Measurements from ENCODE around the gene HMGN1. TPM values are rescaled to one million over a fixed set of nuclear protein-coding genes. Genes with fewer than 3 reads are reported as not detected.

The HMGN1 gene
- total RNA-seq, 1 experiment from 2014 or later: 516 TPM

- Histone ChIP-seq H3K79me2 (ENCODE audit: insufficient read depth, low read length) (no peaks in the 10 kb centered on the region), H4K5ac (ENCODE audit: insufficient read length, low read depth, low read length) (no peak overlapping the region), H3K56ac (ENCODE audit: insufficient read length, low read depth, low read length) (no peak overlapping the region), H2AFZ (ENCODE audit: low read length) (no peak overlapping the region), H4K91ac (ENCODE audit: insufficient read length, low read depth, low read length) (no peak overlapping the region), H3K4me2 (ENCODE audit: insufficient read depth, insufficient read length, low read length) (no peak overlapping the region), H2AK5ac (ENCODE audit: insufficient read length, low read length) (no peak overlapping the region), H2BK12ac (ENCODE audit: insufficient read length, low read depth, low read length) (no peak overlapping the region), H3K23me2 (ENCODE audit: insufficient read length, low read depth, low read length, poor library complexity, severe bottlenecking) (no peaks in the 10 kb centered on the region), H3K23ac (ENCODE audit: insufficient read length, low read depth, low read length) (no peak overlapping the region), H3K79me1 (ENCODE audit: insufficient read depth, low read depth, low read length, poor library complexity, severe bottlenecking) (no peaks in the 10 kb centered on the region), H2BK120ac (ENCODE audit: low read depth, low read length, poor library complexity, severe bottlenecking) (no peak overlapping the region), H3K9me3 (ENCODE audit: control insufficient read depth, low read depth, low read length) (no peaks in the 10 kb centered on the region), H2BK20ac (ENCODE audit: low read depth, low read length, poor library complexity, severe bottlenecking) (no peak overlapping the region), H3K4me1 (ENCODE audit: insufficient read depth, low read length) (no peaks in the 10 kb centered on the region), H3K27ac (ENCODE audit: insufficient read length, low read depth, low read length) (no peak overlapping the region), H3T11ph (ENCODE audit: low read length) (no peak overlapping the region), H3K27me3 (ENCODE audit: insufficient read depth, low read length) (no peaks in the 10 kb centered on the region), H3K18ac (ENCODE audit: insufficient read length, low read depth, low read length) (no peak overlapping the region), H4K8ac (replicated peaks; ENCODE audit: insufficient read length, low read depth, low read length) (no peak overlapping the region), H2BK15ac (ENCODE audit: low read depth, low read length) (no peak overlapping the region), H2BK5ac (ENCODE audit: insufficient read length, low read length) (no peak overlapping the region), H4K20me1 (ENCODE audit: control insufficient read depth, insufficient read depth, insufficient read length) (no peaks in the 10 kb centered on the region), H3K4ac (ENCODE audit: low read depth, low read length) (no peak overlapping the region), H3K9ac (ENCODE audit: extremely low read depth, insufficient read length, low read length) (no peak overlapping the region), H3K14ac (ENCODE audit: insufficient read depth, low read length) (no peak overlapping the region)
- no peaks in the 10 kb centered on the region for H3K4me1 Mint-ChIP-seq
- no peak overlapping the region for H3K27ac Mint-ChIP-seq
- peaks cover 0 to 2% of the 10 kb centered on the region in 2 experiments; a peak in 1 of 5 replicates for H3K9me3 Mint-ChIP-seq
- TF ChIP-seq CTCF (conservative IDR thresholded peaks at IDR 0.05): no peak
- DNase-seq: no peak
- H3K27me3 Mint-ChIP-seq (ENCODE audit: low read depth): no peaks in the 10 kb centered on the region; the same call in 1 of the 2 replicates
- no peaks in the 10 kb centered on the region for H3K36me3 Mint-ChIP-seq (ENCODE audit: insufficient read depth in 1 of 3, low read depth in 3 of 3)
- H3K4me3 Mint-ChIP-seq: no peak overlapping the region
- no CpG with 5 or more reads among the region's 2 CpGs for WGBS (ENCODE audit: extremely low coverage, insufficient read length, low lambda C conversion rate)
Measured at GRCh38 chr21:39367783-39368182, 18.9 kb upstream of the HMGN1 start.

Data from H9 (cell line).